Measurements from ENCODE around the gene NRCAM. TPM values are rescaled to one million over a fixed set of nuclear protein-coding genes. Genes with fewer than 3 reads are reported as not detected.

The NRCAM gene
- total and polyA plus RNA-seq, 2 of the 13 experiments (the other 11 are each of a cell fraction or from before 2014, with no cell fraction given) = 0.31 to 0.33 TPM

GRCh38 chr7:108417144-108417543, 39.1 kb downstream of the NRCAM start:
- no TSS peak for BruUV-seq (replicated peaks)
- H3K79me2 ChIP-seq (ENCODE audit: insufficient read depth, low read length) = no peaks in the 10 kb centered on the region
- no peaks in the 10 kb centered on the region for H3K9me3 ChIP-seq (ENCODE audit: low read length)
- no peak overlapping the region for H3K4me3 ChIP-seq (replicated peaks in 1 of 3; ENCODE audit: insufficient read depth in 1 of 3, low read depth in 2 of 3, low read length in 3 of 3)
- POLR2A ChIA-PET = no interaction called here
- no peaks in the 10 kb centered on the region for H4K20me1 ChIP-seq (ENCODE audit: insufficient read depth, low read length)
- intact Hi-C loops (cut with micrococcal nuclease; ENCODE audit: unreplicated experiment) (no loop called here), in situ Hi-C loops (cut with HindIII; ENCODE audit: extremely low pct_ligation_motif_present, low pct_unique_long_range_greater_than_20kb) (no loop called here)
- no peak overlapping the region for H3K9ac ChIP-seq (ENCODE audit: insufficient read depth, low read depth, low read length)
- WGBS (ENCODE audit: low lambda C conversion rate) = 28% methylated on average over 4 of the region's 4 CpGs
- TF ChIP-seq CEBPB (IDR thresholded peaks at IDR 0.05; ENCODE audit: borderline replicate concordance, low read depth, low read length) = peak; percentile 35; the same call in 1 of the 2 replicates
- no peak for TF ChIP-seq HES4 (CRISPR knock-in tag; IDR thresholded peaks at IDR 0.05; ENCODE audit: borderline replicate concordance)
- CTCF ChIA-PET (ENCODE audit: low intra/inter-chr PET ratio, low total read pairs) = no interaction called here
- no peak for FAIRE-seq
- no peak overlapping the region for H2AFZ ChIP-seq (ENCODE audit: low read length)
- H3K4me2 ChIP-seq (ENCODE audit: low read depth, low read length) = no peak overlapping the region
- H3K4me1 ChIP-seq (ENCODE audit: insufficient read depth, low read length) = no peaks in the 10 kb centered on the region
- DNase-seq (ENCODE audit: low spot score) = no peak
- H3K36me3 ChIP-seq (replicated peaks in 1 of 2; ENCODE audit: control insufficient read depth in 1 of 2, insufficient read depth in 2 of 2, low read length in 2 of 2) = no peaks in the 10 kb centered on the region
- H3K27ac ChIP-seq (ENCODE audit: extremely low read length, insufficient read depth, low read length) = no peak overlapping the region
- 0 out of 5 replicates have a peak, but pooled peaks cover 0 to 5% of the 10 kb centered on the region in 2 experiments for H3K27me3 ChIP-seq (ENCODE audit: control insufficient read depth in 1 of 2, insufficient read depth in 2 of 2, low read length in 2 of 2)
- ATAC-seq = no peak

- no peak overlapping the region for H3K27ac ChIP-seq (ENCODE audit: extremely low read length, insufficient read depth, low read length)
- H4K20me1 ChIP-seq (ENCODE audit: insufficient read depth, low read length) = no peaks in the 10 kb centered on the region
- no TSS peak for BruUV-seq (replicated peaks)
- ChIA-PET CTCF (ENCODE audit: low intra/inter-chr PET ratio, low total read pairs) (no interaction called here), POLR2A (no interaction called here)
- DNase-seq (ENCODE audit: low spot score) (no peak), FAIRE-seq (no peak), ATAC-seq (no peak)
- WGBS (ENCODE audit: low lambda C conversion rate) = 40% methylated on average over 8 of the region's 8 CpGs
- no peak overlapping the region for H3K4me3 ChIP-seq (replicated peaks in 1 of 3; ENCODE audit: insufficient read depth in 1 of 3, low read depth in 2 of 3, low read length in 3 of 3)
- no peak overlapping the region for H3K9ac ChIP-seq (ENCODE audit: insufficient read depth, low read depth, low read length)
- no peaks in the 10 kb centered on the region for H3K4me1 ChIP-seq (ENCODE audit: insufficient read depth, low read length)
- H3K9me3 ChIP-seq (ENCODE audit: low read length) = no peaks in the 10 kb centered on the region
- in situ Hi-C loops (cut with HindIII; ENCODE audit: extremely low pct_ligation_motif_present, low pct_unique_long_range_greater_than_20kb) (no loop called here), intact Hi-C loops (cut with micrococcal nuclease; ENCODE audit: unreplicated experiment) (no loop called here)
- no peak overlapping the region for H2AFZ ChIP-seq (ENCODE audit: low read length)
- H3K27me3 ChIP-seq (ENCODE audit: control insufficient read depth in 1 of 2, insufficient read depth in 2 of 2, low read length in 2 of 2) = 0 out of 5 replicates have a peak, but pooled peaks cover 0 to 5% of the 10 kb centered on the region in 2 experiments
- H3K79me2 ChIP-seq (ENCODE audit: insufficient read depth, low read length) = no peaks in the 10 kb centered on the region
- no peak overlapping the region for H3K4me2 ChIP-seq (ENCODE audit: low read depth, low read length)
- no peaks in the 10 kb centered on the region for H3K36me3 ChIP-seq (replicated peaks in 1 of 2; ENCODE audit: control insufficient read depth in 1 of 2, insufficient read depth in 2 of 2, low read length in 2 of 2)
- TF ChIP-seq, protein P1, sequence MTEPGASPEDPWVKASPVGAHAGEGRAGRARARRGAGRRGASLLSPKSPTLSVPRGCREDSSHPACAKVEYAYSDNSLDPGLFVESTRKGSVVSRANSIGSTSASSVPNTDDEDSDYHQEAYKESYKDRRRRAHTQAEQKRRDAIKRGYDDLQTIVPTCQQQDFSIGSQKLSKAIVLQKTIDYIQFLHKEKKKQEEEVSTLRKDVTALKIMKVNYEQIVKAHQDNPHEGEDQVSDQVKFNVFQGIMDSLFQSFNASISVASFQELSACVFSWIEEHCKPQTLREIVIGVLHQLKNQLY (CRISPR knock-in tag; IDR thresholded peaks at IDR 0.05) = no peak
- TF ChIP-seq REPIN1 (CRISPR knock-in tag; IDR thresholded peaks at IDR 0.05; ENCODE audit: borderline replicate concordance, low read depth) (no peak), ZNF318 (CRISPR knock-in tag; IDR thresholded peaks at IDR 0.05) (no peak)
- TF ChIP-seq, protein P2, sequence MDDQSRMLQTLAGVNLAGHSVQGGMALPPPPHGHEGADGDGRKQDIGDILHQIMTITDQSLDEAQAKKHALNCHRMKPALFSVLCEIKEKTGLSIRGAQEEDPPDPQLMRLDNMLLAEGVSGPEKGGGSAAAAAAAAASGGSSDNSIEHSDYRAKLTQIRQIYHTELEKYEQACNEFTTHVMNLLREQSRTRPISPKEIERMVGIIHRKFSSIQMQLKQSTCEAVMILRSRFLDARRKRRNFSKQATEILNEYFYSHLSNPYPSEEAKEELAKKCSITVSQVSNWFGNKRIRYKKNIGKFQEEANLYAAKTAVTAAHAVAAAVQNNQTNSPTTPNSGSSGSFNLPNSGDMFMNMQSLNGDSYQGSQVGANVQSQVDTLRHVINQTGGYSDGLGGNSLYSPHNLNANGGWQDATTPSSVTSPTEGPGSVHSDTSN (CRISPR knock-in tag; IDR thresholded peaks at IDR 0.05; ENCODE audit: borderline replicate concordance) = no peak
Observed at GRCh38 chr7:108415821-108416536, 40.3 kb downstream of the NRCAM start.

All from HepG2 (cell line).